GM12878 (cell line): ENCODE results near the gene KYAT1. TPM values are rescaled to one million over a fixed set of nuclear protein-coding genes. Genes with fewer than 3 reads are reported as not detected.

ENCODE experiments used
- ATAC-seq: fragments of 200-7000 bp; cut with Tn5 transposase; 3 replicates; pipeline ENCODE4 v1.9.1; 2020; ENCODE audit warnings: mild to moderate bottlenecking, moderate library complexity
- BruUV-seq: library from RNA; stranded (reverse); fragments of 400-500 nt; replicated peaks from 2 replicates; lab custom pipeline; 2021; lab: Mats Ljungman, UMichigan
- CTCF ChIA-PET: fragments of 300-600 bp; sonication (Branson Sonifier 250); formaldehyde crosslinking; extraction: SDS; loops from one replicate; lab custom pipeline; 2021; ENCODE audit warnings: inconsistent platforms; lab: Yijun Ruan, JAX
- POLR2A ChIA-PET: fragments of 350-600 bp; formaldehyde crosslinking; extraction: SDS; loops from one replicate; lab custom pipeline; 2021; ENCODE audit warnings: inconsistent platforms; lab: Charles Lee
- RAD21 ChIA-PET: fragments of 300-600 bp; sonication (Branson Sonifier 250); formaldehyde crosslinking; loops from one replicate; lab custom pipeline; 2023; ENCODE audit warnings: antibody characterized with exemption; ENCODE audit not compliant: unreplicated experiment; lab: Charles Lee
- SMC1A ChIA-PET: fragments of 300-600 bp; sonication (Branson Sonifier 250); formaldehyde crosslinking; loops from one replicate; lab custom pipeline; 2023; ENCODE audit not compliant: unreplicated experiment, uncharacterized antibody; lab: Charles Lee
- DNase-seq: peaks from one replicate; pipeline ENCODE4 v3.0.0-alpha.2; 2011; ENCODE audit warnings: low read depth, low spot score
- FAIRE-seq: peaks from 3 replicates; lab custom pipeline; 2011; peaks lifted over from hg19 to GRCh38; lab: Jason Lieb, UNC
- H2AFZ ChIP-seq: 2 replicates; pipeline ENCODE4 v1.6.0; 2011; ENCODE audit warnings: low read depth, low read length, control low read depth; ENCODE audit not compliant: control insufficient read depth
- H3K27ac ChIP-seq: 2 replicates; pipeline ENCODE4 v1.5.1; 2011; ENCODE audit warnings: control low read depth; ENCODE audit not compliant: control insufficient read depth, insufficient read depth
- H3K27me3 ChIP-seq, 2 experiments: replicated peaks in 1 of 2; 2 replicates each; pipeline versions ENCODE4 v1.6.0 to v1.6.1; 2011; ENCODE audit warnings: low read length in 1 of 2; ENCODE audit not compliant: control insufficient read depth in 2 of 2, insufficient read depth in 2 of 2
- H3K36me3 ChIP-seq, 2 experiments: 2 replicates each; pipeline ENCODE4 v1.5.1; 2011; ENCODE audit warnings: low read length in 1 of 2; ENCODE audit not compliant: control insufficient read depth in 2 of 2, insufficient read depth in 2 of 2
- H3K4me1 ChIP-seq: 2 replicates; pipeline ENCODE4 v1.6.1; 2011; ENCODE audit warnings: mild to moderate bottlenecking, low read length, moderate library complexity, mixed read lengths; ENCODE audit not compliant: control insufficient read depth, insufficient read depth
- H3K4me2 ChIP-seq: 2 replicates; pipeline ENCODE4 v1.6.0; 2011; ENCODE audit warnings: control low read depth; ENCODE audit not compliant: control insufficient read depth, insufficient read depth
- H3K4me3 ChIP-seq: fragments of 200-600 bp; sonication (generic); 2 replicates; pipeline ENCODE4 v1.5.1; 2016
- H3K79me2 ChIP-seq: 2 replicates; pipeline ENCODE4 v1.6.0; 2011; ENCODE audit warnings: low read length; ENCODE audit not compliant: control insufficient read depth, insufficient read depth
- H3K9ac ChIP-seq: 2 replicates; pipeline ENCODE4 v1.8.0; 2011; ENCODE audit warnings: low read length, control low read depth, mixed read lengths; ENCODE audit not compliant: control insufficient read depth, insufficient read depth
- H3K9me3 ChIP-seq: replicated peaks from 3 replicates; pipeline ENCODE4 v1.5.1; 2011; ENCODE audit warnings: mild to moderate bottlenecking, low read length; ENCODE audit not compliant: control insufficient read depth, insufficient read depth
- H4K20me1 ChIP-seq: 2 replicates; pipeline ENCODE4 v1.6.0; 2011; ENCODE audit not compliant: control insufficient read depth, insufficient read depth
- ATF7 ChIP-seq: fragments of 450-650 bp; IDR thresholded peaks from 2 replicates; pipeline ENCODE4 v1.6.1; 2016; ENCODE audit warnings: low read depth, mild to moderate bottlenecking
- CTCF ChIP-seq, 3 experiments: IDR thresholded peaks in 2 of 3; conservative IDR thresholded peaks in 1 of 3; 2 replicates each; pipeline ENCODE4 v1.5.1; 2011; ENCODE audit warnings: low read depth in 3 of 3, low read length in 3 of 3, mild to moderate bottlenecking in 3 of 3, control low read depth in 2 of 3, moderate library complexity in 2 of 3, inconsistent platforms in 1 of 3, mixed read lengths in 1 of 3; ENCODE audit not compliant: control insufficient read depth in 2 of 3, insufficient read depth in 1 of 3; ENCODE audit errors: extremely low read depth in 1 of 3
- EED ChIP-seq: sonication (generic); IDR thresholded peaks from 2 replicates; pipeline ENCODE4 v1.6.1; 2016; ENCODE audit warnings: antibody characterized with exemption, low read depth
- IKZF2 ChIP-seq, 2 experiments: fragments of 450-650 bp; IDR thresholded peaks; 2 replicates each; pipeline ENCODE4 v1.6.1; 2017; ENCODE audit warnings: mild to moderate bottlenecking in 2 of 2, moderate library complexity in 2 of 2
- PKNOX1 ChIP-seq: fragments of 450-650 bp; IDR thresholded peaks from 2 replicates; pipeline ENCODE4 v1.6.1; 2016; ENCODE audit warnings: mild to moderate bottlenecking
- POLR2AphosphoS2 ChIP-seq: IDR thresholded peaks from 2 replicates; pipeline ENCODE4 v1.6.1; 2011; ENCODE audit warnings: low read depth, mild to moderate bottlenecking, low read length, improper control_type of control experiment, moderate library complexity
- SPI1 ChIP-seq: IDR thresholded peaks from 2 replicates; pipeline ENCODE4 v1.6.1; 2011; ENCODE audit warnings: low read depth, mild to moderate bottlenecking, low read length, moderate library complexity, borderline replicate concordance; ENCODE audit not compliant: insufficient read depth
- WGBS: methylation state at CpG from one replicate; pipeline ENCODE4 v1.1.6; 2016; ENCODE audit warnings: low lambda C conversion rate; ENCODE audit not compliant: insufficient replicate concordance, insufficient coverage; ENCODE audit errors: missing lambda C conversion rate; 5-methylcytosine and 5-hydroxymethylcytosine counted together
- in situ Hi-C: fragments of 300-500 bp; cut with MboI; formaldehyde crosslinking; loops from 9 replicates; pipeline ENCODE4 v1.14.3; 2018; ENCODE audit warnings: mixed read lengths
- intact Hi-C: fragments of 100-400 bp; cut with micrococcal nuclease; formaldehyde crosslinking; loops from one replicate; pipeline ENCODE4 v1.14.2; 2022; ENCODE audit not compliant: unreplicated experiment
- polyA plus RNA-seq, 11 experiments: library from polyadenylated mRNA; depleted of rRNA in 4 of 11; unstranded in 6 of 11; stranded (reverse) in 5 of 11; fragments of >200 nt; fragmentation: Nextera tagmentation in 4 of 11; fragmentation: Illumina TruSeq in 1 of 11; extraction: Ambion mirVana in 4 of 11; extraction: Trizol in 1 of 11; gene quantifications; 1 replicate in 1 of 11; 2 replicates in 10 of 11; pipeline versions ENCODE4 v1.2.1 to v1.2.3, GENCODE V29; 2011 to 2016; ENCODE audit warnings: inconsistent platforms in 2 of 11, missing spikeins in 2 of 11, low read depth in 1 of 11
- total RNA-seq, 4 experiments: library from RNA; depleted of rRNA in 3 of 4; stranded (reverse); fragments of >200 nt in 3 of 4; fragmentation: Illumina TruSeq in 1 of 4; extraction: Trizol in 1 of 4; gene quantifications; 2 replicates each; pipeline versions ENCODE4 v1.2.1 to v1.2.3, GENCODE V29; 2013 to 2021

KYAT1 gene
- total and polyA plus RNA-seq, 10 of the 15 experiments (the other 5 are each of a cell fraction or from before 2014, with no cell fraction given), result 5.8 to 15.7 (median 11.4) TPM

GRCh38 chr9:128899566-128900322, 18.0 kb upstream of the KYAT1 start:
- RAD21 ChIA-PET, result no interaction called here
- TF ChIP-seq IKZF2 (IDR thresholded peaks at IDR 0.05), result 0 out of 4 replicates have a peak, but pooled peaks of 1 of the 2 experiments have one; percentile 3
- TF ChIP-seq SPI1, result peak; percentile 76; the same call in 1 of the 2 replicates
- TF ChIP-seq POLR2AphosphoS2, result no peak
- TF ChIP-seq CTCF (IDR thresholded peaks at IDR 0.05 in 2 of 3, conservative IDR thresholded peaks at IDR 0.05 in 1 of 3; ENCODE audit: control insufficient read depth in 2 of 3, extremely low read depth in 1 of 3, insufficient read depth in 1 of 3, low read depth in 3 of 3, low read length in 3 of 3), result peak in 1 of 3 experiments; percentile 28; a peak in 1 of 6 replicates
- no peak for TF ChIP-seq ATF7
- TF ChIP-seq EED, result 0 out of 2 replicates have a peak, but pooled peaks have one; percentile 24
- TF ChIP-seq PKNOX1, result 0 out of 2 replicates have a peak, but pooled peaks have one; percentile 31
- TF ChIP-seq, all 136 proteins: peak for 5
- ChIA-PET POLR2A (no interaction called here), CTCF (interaction anchor here (0.6 to 1.0 kb wide), 2 partner anchors 12 to 20 kb away, joined by 3 to 4 read pairs; no protein-coding TSS in a partner anchor), SMC1A (no interaction called here)
- ATAC-seq, result peak; percentile 30
- intact Hi-C loops (no loop called here), in situ Hi-C loops (no loop called here)
- peaks cover 0 to 6% of the 10 kb centered on the region in 2 experiments; a peak in 3 of 4 replicates for H3K36me3 ChIP-seq
- FAIRE-seq, result peak; percentile 52
- no peaks in the 10 kb centered on the region for H3K27me3 ChIP-seq
- H2AFZ ChIP-seq, result peak overlapping the region; percentile 48; the same call in 1 of the 2 replicates
- no peak for DNase-seq
- no peaks in the 10 kb centered on the region for H4K20me1 ChIP-seq
- H3K27ac ChIP-seq, result peak overlapping the region; percentile 61
- H3K79me2 ChIP-seq, result no peaks in the 10 kb centered on the region
- peaks cover 31% of the 10 kb centered on the region for H3K4me1 ChIP-seq
- peak overlapping the region; percentile 35 for H3K4me2 ChIP-seq
- BruUV-seq, result no TSS peak
- 31% methylated on average over 8 of the region's 8 CpGs for WGBS
- no peaks in the 10 kb centered on the region for H3K9me3 ChIP-seq
- H3K9ac ChIP-seq, result peak overlapping the region; percentile 31; the same call in 1 of the 2 replicates
- H3K4me3 ChIP-seq, result no peak overlapping the region; the same call in 1 of the 2 replicates
